ENCODE measurements around the gene LRRIQ3. TPM values are rescaled to one million over a fixed set of nuclear protein-coding genes. Genes with fewer than 3 reads are reported as not detected.

The LRRIQ3 gene
- total RNA-seq, 1 experiment from 2014 or later, result 0.26 TPM

- no peak overlapping the region for H2AK5ac ChIP-seq (ENCODE audit: insufficient read length, low read length)
- no peak overlapping the region for H2BK120ac ChIP-seq (ENCODE audit: low read depth, low read length, poor library complexity, severe bottlenecking)
- H2BK5ac ChIP-seq (ENCODE audit: insufficient read length, low read length), result no peak overlapping the region
- Mint-ChIP-seq H3K36me3 (ENCODE audit: insufficient read depth in 1 of 3, low read depth in 3 of 3) (no peaks in the 10 kb centered on the region), H3K27ac (no peak overlapping the region), H3K9me3 (0 out of 5 replicates have a peak, but pooled peaks cover 0 to 1% of the 10 kb centered on the region in 2 experiments), H3K4me1 (peaks cover 2 to 9% of the 10 kb centered on the region in 2 experiments; a peak in 3 of 4 replicates), H3K4me3 (no peak overlapping the region), H3K27me3 (ENCODE audit: low read depth) (peaks cover 2% of the 10 kb centered on the region)
- no peak overlapping the region for H4K91ac ChIP-seq (ENCODE audit: insufficient read length, low read depth, low read length)
- no CpG with 5 or more reads among the region's 2 CpGs for WGBS (ENCODE audit: extremely low coverage, insufficient read length, low lambda C conversion rate)
- H3K14ac ChIP-seq (ENCODE audit: insufficient read depth, low read length), result no peak overlapping the region
- no peak overlapping the region for H3K56ac ChIP-seq (ENCODE audit: insufficient read length, low read depth, low read length)
- H2BK15ac ChIP-seq (ENCODE audit: low read depth, low read length), result no peak overlapping the region
- H4K20me1 ChIP-seq (ENCODE audit: control insufficient read depth, insufficient read depth, insufficient read length), result no peaks in the 10 kb centered on the region
- H3K4ac ChIP-seq (ENCODE audit: low read depth, low read length), result no peak overlapping the region
- H4K8ac ChIP-seq (replicated peaks; ENCODE audit: insufficient read length, low read depth, low read length), result no peak overlapping the region
- H3K27ac ChIP-seq (ENCODE audit: insufficient read length, low read depth, low read length), result no peak overlapping the region
- H3T11ph ChIP-seq (ENCODE audit: low read length), result no peak overlapping the region
- no peaks in the 10 kb centered on the region for H3K27me3 ChIP-seq (ENCODE audit: insufficient read depth, low read length)
- no peaks in the 10 kb centered on the region for H3K79me2 ChIP-seq (ENCODE audit: insufficient read depth, low read length)
- no peak overlapping the region for H3K9ac ChIP-seq (ENCODE audit: extremely low read depth, insufficient read length, low read length)
- H3K23ac ChIP-seq (ENCODE audit: insufficient read length, low read depth, low read length), result no peak overlapping the region
- H4K5ac ChIP-seq (ENCODE audit: insufficient read length, low read depth, low read length), result no peak overlapping the region
- H2BK20ac ChIP-seq (ENCODE audit: low read depth, low read length, poor library complexity, severe bottlenecking), result no peak overlapping the region
- no peak overlapping the region for H3K18ac ChIP-seq (ENCODE audit: insufficient read length, low read depth, low read length)
- no peak overlapping the region for H2BK12ac ChIP-seq (ENCODE audit: insufficient read length, low read depth, low read length)
- no peak overlapping the region for H2AFZ ChIP-seq (ENCODE audit: low read length)
- H3K79me1 ChIP-seq (ENCODE audit: insufficient read depth, low read depth, low read length, poor library complexity, severe bottlenecking), result no peaks in the 10 kb centered on the region
- H3K4me2 ChIP-seq (ENCODE audit: insufficient read depth, insufficient read length, low read length), result no peak overlapping the region
- no peak for TF ChIP-seq CTCF (conservative IDR thresholded peaks at IDR 0.05)
- H3K23me2 ChIP-seq (ENCODE audit: insufficient read length, low read depth, low read length, poor library complexity, severe bottlenecking), result peaks cover 5% of the 10 kb centered on the region
- H3K9me3 ChIP-seq (ENCODE audit: control insufficient read depth, low read depth, low read length), result no peaks in the 10 kb centered on the region
- DNase-seq, result no peak
- no peaks in the 10 kb centered on the region for H3K4me1 ChIP-seq (ENCODE audit: insufficient read depth, low read length)
Measured at GRCh38 chr1:74193908-74194307, 4.1 kb downstream of the LRRIQ3 start.

All from H9 (cell line).